HG03354 (cell line): ENCODE measurements around the gene PI4K2A.
"Not testable (repeated sequence)": the region's sequence is repeated elsewhere in the genome, so short reads cannot be mapped to it uniquely, and the experiment has no call there.

ENCODE experiments used
- ATAC-seq: cut with Tn5 transposase; IDR thresholded peaks from one replicate; pipeline ENCODE4 v1.9.1; 2021; ENCODE audit warnings: mild to moderate bottlenecking; ENCODE audit not compliant: unreplicated experiment, poor library complexity, severe bottlenecking

The PI4K2A gene

GRCh38 chr10:97666992-97667391, 26.5 kb downstream of the PI4K2A start:
- ATAC-seq, result no peak

DNA sequence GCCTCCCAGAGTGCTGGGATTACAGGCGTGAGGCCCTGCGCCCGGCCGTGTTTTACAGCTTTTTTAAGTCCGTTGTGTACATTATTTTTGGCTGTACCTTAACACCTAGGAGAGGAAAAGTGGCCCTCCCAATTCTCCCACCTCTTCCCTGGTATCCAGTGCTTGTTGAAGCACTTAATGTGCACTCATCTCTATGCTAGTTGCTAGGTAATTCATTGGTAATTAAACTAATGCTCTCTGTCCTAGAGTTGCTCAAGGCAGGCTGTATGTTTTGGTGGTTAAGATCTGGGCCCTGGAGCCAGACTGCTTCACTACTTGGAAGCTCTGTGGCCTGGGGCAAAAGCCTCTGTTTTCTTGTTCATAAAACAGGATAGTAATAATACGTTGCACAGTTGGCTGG, 27.0 kb downstream of the PI4K2A start:
- no peak for ATAC-seq

- ATAC-seq, result no peak
Measured at GRCh38 chr10:97669571-97669970, 29.1 kb downstream of the PI4K2A start.

GRCh38 chr10:97673736-97674525, 33.5 kb downstream of the PI4K2A start:
- no peak for ATAC-seq

- no peak for ATAC-seq
Measured at GRCh38 chr10:97675222-97675621, 34.8 kb downstream of the PI4K2A start.

DNA sequence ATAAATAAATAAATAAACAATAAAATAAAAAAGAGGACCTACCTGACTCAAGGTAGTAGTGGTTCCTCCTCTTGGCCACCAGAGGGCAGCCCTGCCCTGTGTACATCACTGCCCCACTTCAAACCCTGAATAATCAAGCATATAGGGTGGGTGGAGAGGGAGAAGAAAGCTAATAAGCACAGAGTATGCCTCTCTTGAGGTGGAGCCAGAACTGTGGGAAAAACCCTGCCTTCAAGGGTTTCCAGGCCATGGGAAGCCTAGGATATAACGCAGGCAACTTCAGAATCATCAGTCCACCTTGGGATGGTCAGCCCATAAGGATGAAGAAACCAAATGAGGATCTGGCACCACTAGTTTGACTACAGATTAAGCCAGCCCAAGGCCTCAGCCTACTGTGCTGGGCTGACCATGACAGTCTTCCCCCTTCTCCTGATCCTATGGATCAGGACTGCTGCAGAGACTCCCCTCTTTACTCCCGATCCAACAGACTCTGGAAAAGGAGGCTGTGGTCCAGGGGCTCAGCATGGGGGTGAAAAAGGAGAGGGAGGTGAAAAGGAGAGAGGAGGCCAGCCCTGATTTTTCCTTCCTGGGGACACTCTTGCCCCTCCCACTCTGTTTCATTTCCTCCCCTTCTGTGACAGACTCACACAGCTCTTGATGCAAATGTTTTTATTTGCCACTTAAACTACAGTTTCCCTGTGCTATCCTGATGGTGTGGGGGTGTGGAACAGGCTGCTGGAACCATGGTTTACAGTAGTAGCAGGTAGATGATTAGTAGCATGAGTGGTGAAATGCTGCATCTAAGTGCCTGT, 36.5 kb downstream of the PI4K2A start:
- ATAC-seq, result peak; percentile 87

DNA sequence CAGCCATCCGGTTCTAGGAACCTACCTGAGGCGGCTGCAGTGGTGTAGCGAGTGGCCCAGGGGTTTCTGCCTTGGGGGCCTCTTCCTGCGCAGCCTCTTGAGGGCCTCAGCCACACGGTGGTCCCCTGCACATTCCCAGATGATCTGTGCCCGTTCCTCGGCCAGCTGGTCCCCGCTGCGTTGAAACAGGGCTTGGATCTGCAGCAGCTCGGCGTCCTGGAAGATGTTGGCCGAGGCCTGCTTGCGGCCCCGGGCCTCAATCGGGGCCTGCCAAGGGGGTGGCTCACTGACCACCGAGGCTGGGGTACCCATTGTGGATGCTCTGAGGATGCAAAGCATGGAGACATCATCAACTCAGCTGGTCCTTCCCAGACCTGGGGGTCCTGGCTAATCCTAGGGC, 39.1 kb downstream of the PI4K2A start:
- no peak for ATAC-seq

- ATAC-seq, result no peak
Measured at GRCh38 chr10:97682042-97682441, 41.6 kb downstream of the PI4K2A start.

DNA sequence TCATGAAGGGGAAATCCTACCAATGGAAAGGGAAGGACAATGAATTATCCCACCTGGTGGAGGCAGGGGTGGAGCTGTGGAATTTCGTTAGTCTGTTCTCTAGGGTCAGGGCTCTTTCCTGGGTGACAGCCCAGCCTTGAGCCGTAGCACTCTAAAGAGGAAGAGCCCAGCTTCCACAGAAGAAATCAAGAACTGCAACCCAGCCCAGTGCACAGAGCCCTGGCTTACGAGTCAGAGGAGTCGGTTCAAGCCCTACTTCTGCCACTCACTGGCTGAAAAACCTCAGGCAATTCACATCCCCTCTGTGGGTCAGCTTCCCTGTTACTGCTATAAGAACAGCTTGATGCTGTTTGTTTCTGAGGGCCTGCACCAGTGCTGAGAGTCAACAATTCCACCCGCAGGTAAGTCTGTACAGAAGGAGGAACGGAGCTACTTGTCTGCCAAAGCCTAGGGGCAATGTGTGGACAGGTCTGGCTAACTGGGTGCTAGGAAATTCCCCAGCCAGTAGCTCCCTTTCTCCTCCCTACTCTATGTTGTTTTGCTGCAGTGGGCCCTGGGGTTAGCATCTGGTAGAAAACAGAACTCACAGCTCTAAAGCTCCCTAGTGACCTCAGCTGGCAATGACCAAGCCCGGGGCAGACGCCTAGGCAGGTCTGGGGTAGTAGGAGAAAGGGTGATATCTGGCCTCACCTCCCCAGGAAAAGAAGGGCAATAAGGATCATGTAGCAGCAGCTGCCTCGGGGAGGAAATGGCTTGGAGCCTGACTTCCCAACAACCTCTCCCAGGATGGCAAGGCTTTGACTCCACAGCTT, 43.3 kb downstream of the PI4K2A start:
- no peak for ATAC-seq

- not testable (repeated sequence) for ATAC-seq
Measured at GRCh38 chr10:97684368-97684713, 43.9 kb downstream of the PI4K2A start.

- no peak for ATAC-seq
Measured at GRCh38 chr10:97684866-97685394, 44.5 kb downstream of the PI4K2A start.

GRCh38 chr10:97685395-97685958, 45.0 kb downstream of the PI4K2A start:
- no peak for ATAC-seq

GRCh38 chr10:97686301-97686961, 46.0 kb downstream of the PI4K2A start:
- peak; percentile 21 for ATAC-seq

- peak; percentile 92 for ATAC-seq
Measured at GRCh38 chr10:97686962-97687784, 46.7 kb downstream of the PI4K2A start, which contains the start of gene AVPI1. Gene AVPI1 (minus strand): TSS chr10:97687241. CDS start chr10:97679905, 7,336 bp downstream.

- ATAC-seq, result no peak
Measured at GRCh38 chr10:97687785-97688781, 47.6 kb downstream of the PI4K2A start.

DNA sequence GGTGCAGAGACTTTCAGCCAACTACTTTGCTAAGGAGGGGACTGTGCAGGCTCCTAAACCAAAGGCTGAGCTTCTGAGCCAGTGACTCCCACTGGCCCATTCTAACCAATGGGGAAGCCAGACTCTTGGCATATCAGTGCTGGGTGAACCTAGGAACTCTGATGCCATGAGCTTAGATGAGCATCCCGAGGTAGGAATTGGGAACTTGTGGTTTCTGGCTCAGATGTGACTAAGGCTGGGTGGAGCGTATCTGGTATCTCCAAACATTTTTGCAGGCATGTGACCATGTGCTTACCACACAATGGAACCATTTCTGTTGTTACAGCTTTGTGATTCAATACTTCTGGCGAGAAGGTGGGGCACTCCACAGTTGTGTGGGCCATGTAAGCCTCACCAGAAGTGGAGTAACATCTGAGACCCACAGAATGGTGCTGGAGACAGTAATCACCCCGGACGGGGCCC, 49.1 kb downstream of the PI4K2A start:
- ATAC-seq, result no peak

- ATAC-seq, result no peak
Measured at GRCh38 chr10:97690133-97690532, 49.7 kb downstream of the PI4K2A start.
